Colonic mucosa (tissue), 4 donors: ENCODE measurements around the gene OR2A12. TPM values are rescaled to one million over a fixed set of nuclear protein-coding genes. Genes with fewer than 3 reads are reported as not detected.

Experiments
- DNase-seq: peaks from one replicate; pipeline ENCODE4 v3.0.0-alpha.2; 2020
- H3K27ac ChIP-seq: fragments of 200-600 bp; one replicate; pipeline ENCODE4 v1.8.0; 2021
- H3K27me3 ChIP-seq: fragments of 200-600 bp; one replicate; pipeline ENCODE4 v1.8.0; 2021
- H3K36me3 ChIP-seq: fragments of 200-600 bp; one replicate; pipeline ENCODE4 v1.8.0; 2021
- H3K4me1 ChIP-seq: fragments of 200-600 bp; one replicate; pipeline ENCODE4 v1.8.0; 2021; ENCODE audit warnings: mild to moderate bottlenecking
- H3K4me3 ChIP-seq: fragments of 200-600 bp; one replicate; pipeline ENCODE4 v1.8.0; 2021
- H3K9ac ChIP-seq, 2 donors: one replicate each; pipeline ENCODE4 v1.7.0; 2013; ENCODE audit warnings: control low read depth in 2 of 2, low read depth in 2 of 2, low read length in 2 of 2
- H3K9me3 ChIP-seq: fragments of 200-600 bp; one replicate; pipeline ENCODE4 v1.8.0; 2021
- intact Hi-C: fragments of 100-400 bp; cut with DNase I; formaldehyde crosslinking; loops from one replicate; pipeline ENCODE4 v1.14.1; 2022
- total RNA-seq, 2 donors: library from RNA; stranded (reverse); fragmentation: NEBNext Ultra II Directional in 1 of 2; extraction: Animal tissue kit (Norgen Biotek cat#: 25700) in 1 of 2; gene quantifications; one replicate each; pipeline ENCODE4 v1.2.1, GENCODE V29; 2021
- TF ChIP-seq, protein P1 (sequence below): fragments of 200-600 bp; IDR thresholded peaks from one replicate; pipeline ENCODE4 v1.8.0; 2022; ENCODE audit warnings: antibody characterized with exemption, mild to moderate bottlenecking
- donor health status: healthy.
- donor health status: DM: no; HTN: no; CAD: no.
- donor health status: DM: no; HTN: no; CAD: no.

Gene OR2A12
- total RNA-seq, 2 donors from 2014 or later = not detected

DNA sequence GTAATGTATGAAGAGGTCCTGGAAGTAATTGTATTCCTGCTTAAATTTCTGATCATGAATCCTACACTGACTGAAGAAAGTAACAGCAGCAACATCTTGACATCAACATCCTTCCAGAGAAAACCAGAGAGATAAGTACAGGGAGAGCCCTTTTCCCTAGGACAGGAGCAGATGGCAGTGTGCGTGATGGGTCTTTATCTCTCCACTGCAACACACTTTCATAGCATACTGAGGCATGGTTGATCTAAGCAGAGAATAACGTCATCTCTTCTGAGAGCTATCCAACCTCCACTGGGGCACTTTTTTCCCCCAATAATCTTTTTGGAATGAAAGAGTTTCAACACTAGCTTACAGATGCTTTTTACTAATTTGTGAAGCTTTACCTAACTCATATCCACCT lies 16.1 kb upstream of the OR2A12 start:
- intact Hi-C loops = no loop called here
- TF ChIP-seq, protein P1, sequence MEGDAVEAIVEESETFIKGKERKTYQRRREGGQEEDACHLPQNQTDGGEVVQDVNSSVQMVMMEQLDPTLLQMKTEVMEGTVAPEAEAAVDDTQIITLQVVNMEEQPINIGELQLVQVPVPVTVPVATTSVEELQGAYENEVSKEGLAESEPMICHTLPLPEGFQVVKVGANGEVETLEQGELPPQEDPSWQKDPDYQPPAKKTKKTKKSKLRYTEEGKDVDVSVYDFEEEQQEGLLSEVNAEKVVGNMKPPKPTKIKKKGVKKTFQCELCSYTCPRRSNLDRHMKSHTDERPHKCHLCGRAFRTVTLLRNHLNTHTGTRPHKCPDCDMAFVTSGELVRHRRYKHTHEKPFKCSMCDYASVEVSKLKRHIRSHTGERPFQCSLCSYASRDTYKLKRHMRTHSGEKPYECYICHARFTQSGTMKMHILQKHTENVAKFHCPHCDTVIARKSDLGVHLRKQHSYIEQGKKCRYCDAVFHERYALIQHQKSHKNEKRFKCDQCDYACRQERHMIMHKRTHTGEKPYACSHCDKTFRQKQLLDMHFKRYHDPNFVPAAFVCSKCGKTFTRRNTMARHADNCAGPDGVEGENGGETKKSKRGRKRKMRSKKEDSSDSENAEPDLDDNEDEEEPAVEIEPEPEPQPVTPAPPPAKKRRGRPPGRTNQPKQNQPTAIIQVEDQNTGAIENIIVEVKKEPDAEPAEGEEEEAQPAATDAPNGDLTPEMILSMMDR = no peak
- Histone ChIP-seq H3K4me1 (no peaks in the 10 kb centered on the region), H3K4me3 (no peak overlapping the region), H3K27me3 (no peaks in the 10 kb centered on the region), H3K36me3 (no peaks in the 10 kb centered on the region), H3K9ac (no peak overlapping the region), H3K9me3 (no peaks in the 10 kb centered on the region), H3K27ac (no peak overlapping the region)
- DNase-seq = no peak

DNA sequence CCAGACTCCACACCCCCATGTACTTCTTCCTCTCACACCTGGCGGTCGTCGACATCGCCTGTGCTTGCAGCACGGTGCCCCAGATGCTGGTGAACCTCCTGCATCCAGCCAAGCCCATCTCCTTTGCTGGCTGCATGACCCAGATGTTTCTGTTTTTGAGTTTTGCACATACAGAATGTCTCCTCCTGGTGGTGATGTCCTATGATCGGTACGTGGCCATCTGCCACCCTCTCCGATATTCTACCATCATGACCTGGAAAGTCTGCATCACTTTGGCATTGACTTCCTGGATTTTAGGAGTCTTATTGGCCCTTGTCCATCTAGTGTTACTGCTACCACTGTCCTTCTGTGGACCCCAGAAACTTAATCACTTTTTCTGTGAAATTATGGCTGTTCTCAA lies 11.7 kb upstream of the OR2A12 start:
- no peak overlapping the region for H3K9ac ChIP-seq
- no peak for DNase-seq
- no peaks in the 10 kb centered on the region for H3K4me1 ChIP-seq
- TF ChIP-seq, protein P1 = no peak
- H3K27me3 ChIP-seq = no peaks in the 10 kb centered on the region
- H3K36me3 ChIP-seq = no peaks in the 10 kb centered on the region
- intact Hi-C loops = no loop called here
- no peak overlapping the region for H3K27ac ChIP-seq
- no peak overlapping the region for H3K4me3 ChIP-seq
- H3K9me3 ChIP-seq = no peaks in the 10 kb centered on the region

DNA sequence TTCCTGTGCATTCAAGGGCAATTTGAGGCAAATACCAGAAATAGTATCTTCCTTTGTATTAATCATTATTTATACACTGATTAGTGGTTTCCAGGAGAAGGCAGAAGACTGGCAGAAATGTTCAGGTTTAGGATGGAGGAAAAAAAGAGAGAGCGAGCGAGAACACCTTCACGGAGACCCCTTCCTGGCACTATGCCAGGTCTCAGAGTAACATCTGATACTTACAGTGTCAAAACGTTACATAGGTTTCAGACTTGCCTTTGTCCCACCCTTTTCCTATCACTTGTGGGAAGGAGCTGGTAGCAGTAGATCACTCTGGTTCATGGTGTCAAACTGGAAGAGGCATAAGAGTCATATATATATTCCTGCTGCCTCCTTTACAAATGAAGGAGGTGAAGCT lies 652 bp downstream of the OR2A12 start:
- no peaks in the 10 kb centered on the region for H3K4me1 ChIP-seq
- no peaks in the 10 kb centered on the region for H3K36me3 ChIP-seq
- no peak overlapping the region for H3K27ac ChIP-seq
- no peak overlapping the region for H3K9ac ChIP-seq
- H3K4me3 ChIP-seq = no peak overlapping the region
- intact Hi-C loops = no loop called here
- TF ChIP-seq, protein P1 = no peak
- no peak for DNase-seq
- H3K9me3 ChIP-seq = no peaks in the 10 kb centered on the region
- no peaks in the 10 kb centered on the region for H3K27me3 ChIP-seq

DNA sequence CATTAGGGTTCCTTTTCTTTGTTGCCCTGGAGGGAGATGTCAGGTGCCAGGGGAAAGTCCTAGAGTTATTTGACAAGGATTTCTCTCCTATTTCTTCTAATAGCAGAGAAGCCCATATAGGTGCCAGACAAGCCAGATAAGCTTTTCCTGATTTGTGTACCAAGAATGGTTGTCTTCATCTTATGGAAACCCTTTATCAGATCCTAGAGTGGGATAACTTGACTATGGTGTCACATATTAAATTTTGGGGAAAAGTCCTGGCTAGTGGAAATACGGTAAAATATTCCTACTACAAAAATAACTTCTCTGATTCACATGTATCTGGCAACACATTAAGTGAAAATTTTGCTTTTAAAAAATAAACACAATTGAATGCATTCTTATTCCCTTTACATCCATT lies 1.2 kb downstream of the OR2A12 start:
- H3K4me3 ChIP-seq = no peak overlapping the region
- intact Hi-C loops = no loop called here

DNA sequence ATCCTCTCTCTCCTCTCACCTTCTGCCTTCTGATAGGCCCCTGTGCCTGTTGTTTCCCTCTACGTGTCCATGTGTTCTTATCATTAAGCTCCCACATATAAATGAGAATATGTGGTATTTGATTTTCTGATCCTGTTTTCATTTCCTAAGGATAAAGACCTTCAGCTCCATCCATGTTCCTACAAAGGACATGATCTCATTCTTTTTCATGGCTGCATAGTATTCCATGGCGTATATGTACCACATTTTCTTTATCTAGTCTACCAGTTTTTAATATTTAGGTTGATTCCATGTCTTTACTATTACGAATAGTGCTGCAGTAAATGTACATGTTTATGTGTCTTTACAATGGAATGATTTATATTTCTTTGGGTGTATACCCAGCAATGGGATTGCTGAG lies 4.6 kb downstream of the OR2A12 start:
- Histone ChIP-seq H3K9ac (no peak overlapping the region), H3K27ac (no peak overlapping the region), H3K4me1 (no peaks in the 10 kb centered on the region), H3K4me3 (no peak overlapping the region), H3K27me3 (no peaks in the 10 kb centered on the region), H3K9me3 (no peaks in the 10 kb centered on the region), H3K36me3 (no peaks in the 10 kb centered on the region)
- intact Hi-C loops = no loop called here
- DNase-seq = no peak
- TF ChIP-seq, protein P1 = no peak

More for the DNA sequence above, 1.2 kb downstream of the OR2A12 start:
- no peaks in the 10 kb centered on the region for H3K4me1 ChIP-seq
- TF ChIP-seq, protein P1 = no peak
- DNase-seq = no peak
- H3K9ac ChIP-seq = no peak overlapping the region
- H3K9me3 ChIP-seq = no peaks in the 10 kb centered on the region
- H3K27me3 ChIP-seq = no peaks in the 10 kb centered on the region
- H3K27ac ChIP-seq = no peak overlapping the region
- H3K36me3 ChIP-seq = no peaks in the 10 kb centered on the region

DNA sequence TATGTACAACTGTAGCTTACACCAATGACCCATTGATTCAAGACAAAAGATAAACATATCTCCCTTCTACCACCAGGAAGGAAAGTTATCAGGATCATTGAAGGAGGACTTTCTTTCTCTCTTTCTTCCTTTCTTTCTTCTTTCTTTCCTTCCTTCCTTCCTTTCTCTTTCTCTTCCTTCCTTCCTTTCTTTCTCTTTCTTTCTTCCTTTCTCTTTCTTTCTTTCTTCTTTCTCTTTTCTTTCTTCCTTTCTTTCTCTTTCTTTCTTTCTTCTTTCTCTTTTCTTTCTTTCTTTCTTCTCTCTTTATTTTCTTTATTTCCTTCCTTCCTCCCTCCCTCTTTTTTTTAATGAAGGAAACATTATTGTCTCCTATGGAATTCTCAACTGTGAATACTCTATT lies 12.7 kb downstream of the OR2A12 start:
- Histone ChIP-seq H3K27me3 (no peaks in the 10 kb centered on the region), H3K9ac (no peak overlapping the region), H3K4me1 (no peaks in the 10 kb centered on the region), H3K36me3 (no peaks in the 10 kb centered on the region), H3K4me3 (no peak overlapping the region), H3K9me3 (no peaks in the 10 kb centered on the region), H3K27ac (no peak overlapping the region)
- intact Hi-C loops = no loop called here
- DNase-seq = no peak
- TF ChIP-seq, protein P1 = no peak
